ENCODE measurements around the gene ACVRL1.

ACVRL1 gene

GRCh38 chr12:51943346-51943745 is 36.0 kb downstream of the ACVRL1 start:
- no peak for DNase-seq (ENCODE audit: low read depth)

- no peak for DNase-seq (ENCODE audit: low read depth)
These were observed 37.4 kb downstream of the ACVRL1 start for GRCh38 chr12:51944608-51945233.

- DNase-seq (ENCODE audit: low read depth), result no peak
These were observed 40.1 kb downstream of the ACVRL1 start for GRCh38 chr12:51947246-51947996.

- DNase-seq (ENCODE audit: low read depth), result no peak
These were observed 40.8 kb downstream of the ACVRL1 start for GRCh38 chr12:51948066-51948465.

- no peak for DNase-seq (ENCODE audit: low read depth)
These were observed 42.2 kb downstream of the ACVRL1 start for GRCh38 chr12:51949342-51950030.

- no peak for DNase-seq (ENCODE audit: low read depth)
These were observed 43.4 kb downstream of the ACVRL1 start for GRCh38 chr12:51950682-51951198.

- DNase-seq (ENCODE audit: low read depth), result peak; percentile 53
These were observed 44.0 kb downstream of the ACVRL1 start, which contains the start of gene ACVR1B for GRCh38 chr12:51951199-51951842. TSS of gene ACVR1B (plus strand) at chr12:51951699. CDS start at chr12:51951744, 45 bp downstream.

GRCh38 chr12:51951843-51952722 is 44.8 kb downstream of the ACVRL1 start:
- DNase-seq (ENCODE audit: low read depth), result no peak

GRCh38 chr12:51953089-51953488 is 45.8 kb downstream of the ACVRL1 start:
- no peak for DNase-seq (ENCODE audit: low read depth)

GRCh38 chr12:51953864-51954263 is 46.6 kb downstream of the ACVRL1 start:
- DNase-seq (ENCODE audit: low read depth), result no peak

- DNase-seq (ENCODE audit: low read depth), result no peak
These were observed 47.5 kb downstream of the ACVRL1 start for GRCh38 chr12:51954561-51955361.

- DNase-seq (ENCODE audit: low read depth), result no peak
These were observed 48.4 kb downstream of the ACVRL1 start for GRCh38 chr12:51955702-51956101.

- DNase-seq (ENCODE audit: low read depth), result no peak
These were observed 51.2 kb downstream of the ACVRL1 start for GRCh38 chr12:51958542-51958941.

- DNase-seq (ENCODE audit: low read depth), result no peak
These were observed 51.9 kb downstream of the ACVRL1 start for GRCh38 chr12:51959211-51959610.

GRCh38 chr12:51959921-51960320 is 52.6 kb downstream of the ACVRL1 start:
- DNase-seq (ENCODE audit: low read depth), result no peak

- no peak for DNase-seq (ENCODE audit: low read depth)
These were observed 53.2 kb downstream of the ACVRL1 start for GRCh38 chr12:51960488-51960887.

- DNase-seq (ENCODE audit: low read depth), result no peak
These were observed 53.6 kb downstream of the ACVRL1 start for GRCh38 chr12:51960890-51961289.

- DNase-seq (ENCODE audit: low read depth), result no peak
These were observed 54.5 kb downstream of the ACVRL1 start for GRCh38 chr12:51961834-51962233.

GRCh38 chr12:51962737-51963136 is 55.4 kb downstream of the ACVRL1 start:
- DNase-seq (ENCODE audit: low read depth), result no peak

- DNase-seq (ENCODE audit: low read depth), result no peak
These were observed 56.2 kb downstream of the ACVRL1 start for GRCh38 chr12:51963477-51963876.

All from HS-5 (cell line).